HUDEP-2 (cell line): ENCODE data around the gene POU3F2.

Source experiments
- DNase-seq, 76 experiments: peaks; one replicate each; lab custom pipeline; 2025; ENCODE audit not compliant: unreplicated experiment in 76 of 76; lab: John Stamatoyannopoulos, UW

POU3F2 gene

DNA sequence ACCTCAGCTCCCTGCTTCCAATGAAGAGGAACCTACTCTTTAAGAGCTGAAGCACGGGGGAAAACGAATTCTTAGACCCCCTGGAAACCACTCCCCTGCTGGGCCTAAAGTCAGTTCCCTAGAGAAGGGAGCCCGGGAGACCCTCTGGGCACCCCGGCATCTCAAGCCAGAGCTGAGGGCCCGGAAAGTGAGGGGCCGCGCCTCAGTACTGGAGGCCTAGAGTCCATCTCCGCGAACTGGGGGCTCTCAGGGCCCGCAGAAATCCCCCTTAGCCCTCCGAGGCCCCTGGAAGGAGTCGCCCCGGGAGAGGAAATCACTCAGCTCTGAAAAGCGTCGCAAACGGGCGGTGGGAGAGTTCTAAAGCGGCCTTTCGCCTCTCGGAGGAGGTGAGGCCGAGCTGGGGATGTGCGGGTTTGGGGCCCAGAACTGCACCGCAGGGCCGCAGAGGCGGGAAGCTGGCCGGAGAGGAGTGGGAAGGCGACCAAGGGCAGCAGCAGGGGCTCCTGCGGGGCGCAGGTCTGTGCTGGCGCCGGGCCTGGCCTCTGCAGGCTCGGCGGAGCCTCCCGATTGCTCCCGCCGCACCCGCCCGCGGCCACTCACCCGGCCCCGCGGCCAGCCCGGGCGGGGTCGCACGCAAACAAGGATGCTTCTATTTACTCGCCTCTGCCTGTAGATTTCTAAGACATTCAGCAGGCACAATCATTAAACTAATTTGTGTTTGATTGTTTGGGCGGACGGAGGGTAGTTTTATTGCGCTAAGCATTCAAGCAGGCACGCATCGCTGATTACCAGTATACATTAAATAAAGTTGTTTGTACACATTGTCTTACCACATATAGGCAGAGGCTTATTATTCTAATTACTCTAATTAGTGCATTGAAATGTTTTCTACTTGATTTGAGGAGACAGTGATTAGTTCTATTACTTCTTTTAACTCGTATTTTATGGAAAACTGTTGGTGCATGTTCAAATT lies 9.2 kb downstream of the POU3F2 start:
- no peak for DNase-seq

GRCh38 chr6:98844244-98845210 lies 10.2 kb downstream of the POU3F2 start:
- DNase-seq: no peak

- DNase-seq: peak in 62 of 76 experiments; percentile 4 to 81 (median 58)
Measured at GRCh38 chr6:98845211-98846020, 11.0 kb downstream of the POU3F2 start.

GRCh38 chr6:98846021-98846380 lies 11.6 kb downstream of the POU3F2 start:
- no peak for DNase-seq

GRCh38 chr6:98847416-98847778 lies 13.0 kb downstream of the POU3F2 start:
- DNase-seq: no peak

- DNase-seq: no peak
Measured at GRCh38 chr6:98847779-98848538, 13.6 kb downstream of the POU3F2 start.

DNA sequence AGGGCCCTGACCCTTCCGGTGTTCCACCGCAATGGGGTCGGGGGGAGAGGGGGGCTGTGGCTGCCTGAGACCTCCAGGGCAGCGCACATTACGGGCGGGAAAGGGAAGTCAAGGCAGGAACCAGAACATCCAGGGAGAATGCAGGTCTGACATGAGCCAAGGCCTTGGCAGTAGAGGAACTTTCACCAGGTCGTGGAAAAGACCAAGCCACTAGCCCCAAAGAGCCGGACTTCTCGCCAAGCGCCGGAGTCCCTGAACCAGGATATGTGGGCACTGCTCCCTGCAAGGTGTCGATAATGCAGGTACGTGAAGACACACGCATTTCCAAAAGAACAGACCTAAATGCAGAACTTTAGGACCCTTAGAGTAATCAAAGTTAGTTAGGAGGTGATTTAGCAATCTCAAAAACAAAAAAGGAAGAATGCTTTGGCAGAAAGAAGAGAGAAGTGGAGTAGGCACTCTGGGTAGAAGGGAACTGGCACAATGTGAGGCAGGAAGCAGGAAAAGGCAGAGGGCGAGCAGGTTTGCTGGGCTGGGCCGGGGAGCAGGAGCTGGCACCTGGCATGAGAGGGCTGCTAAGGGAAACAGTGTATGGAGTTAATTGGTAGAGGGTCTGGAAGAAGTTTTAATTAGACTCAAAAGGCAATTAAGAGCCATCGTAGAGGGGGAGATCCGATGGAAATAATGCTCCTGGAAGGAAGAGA lies 14.3 kb downstream of the POU3F2 start:
- no peak for DNase-seq

GRCh38 chr6:98864497-98864896 lies 30.1 kb downstream of the POU3F2 start:
- DNase-seq: no peak

DNA sequence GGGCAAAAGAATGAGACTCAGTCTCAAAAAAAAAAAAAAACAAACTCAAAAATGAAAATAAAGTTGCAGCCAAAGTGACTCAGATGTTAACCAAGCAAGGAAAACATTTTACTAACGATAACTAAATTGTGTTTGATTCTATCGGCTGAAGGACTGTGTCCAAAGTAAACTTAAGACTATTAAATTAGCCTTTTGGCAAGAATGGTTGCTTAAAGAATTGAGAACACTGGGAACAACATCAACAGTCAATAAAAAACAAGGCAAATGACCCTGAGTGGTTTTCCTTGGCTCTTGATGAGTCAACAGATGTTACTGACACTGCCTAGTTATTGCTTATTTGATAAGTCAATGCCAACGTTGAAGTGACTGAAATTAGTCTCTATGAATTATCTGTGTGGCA lies 36.7 kb downstream of the POU3F2 start:
- DNase-seq: no peak

GRCh38 chr6:98871821-98872220 lies 37.4 kb downstream of the POU3F2 start:
- DNase-seq: no peak

DNA sequence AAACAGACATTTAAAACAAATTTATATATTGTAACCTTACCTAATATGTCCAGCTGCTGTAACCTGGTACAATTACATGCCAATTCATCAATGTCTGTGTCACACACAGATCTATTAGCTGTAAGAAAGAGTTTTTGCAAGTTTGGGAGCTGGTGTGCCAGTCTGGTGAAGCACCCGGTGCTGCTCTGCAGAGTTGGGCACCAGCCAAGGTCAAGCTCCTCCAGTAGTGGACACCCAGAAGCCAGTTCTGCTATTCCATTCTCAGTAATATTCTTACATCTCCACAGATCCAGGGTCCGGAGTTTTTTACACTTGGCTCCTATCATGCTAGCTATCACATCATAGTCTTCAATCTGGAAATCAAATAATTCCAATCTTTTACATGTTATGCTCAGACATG lies 41.0 kb downstream of the POU3F2 start:
- DNase-seq: no peak

DNA sequence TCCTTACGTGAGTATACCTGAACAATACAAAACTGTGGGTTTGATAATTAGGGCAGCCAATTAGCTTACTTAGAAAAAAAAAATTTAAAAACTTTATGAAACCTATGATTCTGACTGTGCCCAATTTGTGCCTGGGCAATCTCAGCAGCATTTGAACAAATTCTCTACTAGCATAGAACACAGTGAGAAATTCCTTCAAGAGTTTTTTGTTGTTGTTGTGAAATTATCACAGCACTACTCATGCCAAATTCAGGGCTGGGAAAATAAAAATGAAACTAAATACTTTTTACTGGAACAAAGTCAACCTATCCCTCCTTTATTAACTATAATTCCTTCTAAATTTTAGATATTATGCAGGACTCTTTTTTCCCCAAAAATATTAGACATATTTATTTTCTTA lies 42.9 kb downstream of the POU3F2 start:
- DNase-seq: no peak

- no peak for DNase-seq
Measured at GRCh38 chr6:98880486-98880885, 46.1 kb downstream of the POU3F2 start.

DNA sequence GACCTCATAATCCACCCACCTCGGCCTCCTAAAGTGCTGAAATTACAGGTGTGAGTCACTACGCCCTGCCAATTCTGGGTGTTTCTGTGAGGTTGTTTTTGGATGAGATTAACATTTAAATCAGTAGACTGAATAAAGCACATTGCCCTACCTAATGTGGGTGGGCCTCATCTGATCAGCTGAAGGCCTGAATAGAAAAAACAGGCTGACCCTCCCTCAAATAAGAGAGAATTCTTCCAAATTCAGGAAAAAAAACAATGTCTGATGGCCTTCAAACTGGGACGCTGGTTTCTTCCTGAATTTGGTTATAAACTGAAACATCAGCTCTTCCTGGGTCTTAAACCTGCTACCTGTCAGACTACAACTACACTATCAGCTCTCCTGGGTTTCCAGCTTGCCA lies 51.0 kb downstream of the POU3F2 start:
- no peak for DNase-seq

- DNase-seq: no peak
Measured at GRCh38 chr6:98887650-98888049, 53.3 kb downstream of the POU3F2 start.
